Measurements from ENCODE around the gene GNGT2.

DNA sequence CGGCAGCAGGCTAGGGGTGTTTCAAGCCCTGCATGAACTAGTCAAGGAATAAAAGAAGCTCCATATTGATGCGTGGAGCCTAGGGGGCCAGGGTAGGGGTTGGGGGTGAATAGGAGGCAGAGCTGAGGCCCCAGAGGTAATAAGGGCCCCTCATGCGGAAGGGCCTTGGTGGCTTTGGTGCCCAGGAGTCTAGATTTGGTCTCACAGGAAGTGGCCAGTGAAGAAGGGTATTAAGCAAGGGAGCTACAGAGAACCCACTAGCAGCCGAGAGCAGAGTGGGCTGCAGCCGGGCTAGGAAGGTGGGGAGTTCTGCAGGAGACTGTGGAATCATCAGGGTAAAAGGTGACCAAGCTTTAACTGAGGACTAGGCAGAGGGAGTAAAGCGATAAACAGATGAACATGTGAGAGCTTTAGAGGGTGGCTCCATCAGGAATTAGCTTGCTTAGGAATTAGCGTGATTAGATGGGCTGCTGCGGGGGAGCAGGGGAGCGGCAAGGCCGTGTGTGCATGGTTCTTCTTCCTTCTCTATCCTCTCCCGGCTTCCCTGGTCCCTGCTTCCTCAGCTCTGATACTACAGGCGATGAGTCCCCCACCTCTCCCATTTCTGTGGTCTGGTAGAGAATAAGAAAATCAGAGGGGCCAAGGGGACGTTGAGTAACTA lies 9.8 kb downstream of the GNGT2 start:
- TF ChIP-seq CTCF (IDR thresholded peaks at IDR 0.05) (no peak), POLR2AphosphoS5 (IDR thresholded peaks at IDR 0.05) (no peak)
